Liver (tissue), 9 donors: ENCODE measurements around the gene KNDC1. TPM values are rescaled to one million over a fixed set of nuclear protein-coding genes. Genes with fewer than 3 reads are reported as not detected.

Source experiments
- DNase-seq: peaks from one replicate; pipeline ENCODE4 v3.0.0-alpha.2; 2017; ENCODE audit warnings: low spot score
- H3K27ac ChIP-seq, 2 donors: one replicate each; pipeline ENCODE4 v1.7.0; 2013; ENCODE audit warnings: inconsistent platforms in 2 of 2, low read length in 2 of 2, control low read depth in 1 of 2, low read depth in 1 of 2, mild to moderate bottlenecking in 1 of 2
- H3K27me3 ChIP-seq, 4 donors: one replicate each; pipeline versions ENCODE4 v1.6.1 to v1.7.0; 2013; ENCODE audit warnings: low read length in 3 of 4, inconsistent platforms in 1 of 4, mild to moderate bottlenecking in 1 of 4, moderate library complexity in 1 of 4; ENCODE audit not compliant: control insufficient read depth in 4 of 4, insufficient read depth in 4 of 4
- H3K36me3 ChIP-seq, 4 donors: one replicate each; pipeline versions ENCODE4 v1.6.1 to v1.7.0; 2013; ENCODE audit warnings: low read length in 3 of 4, mild to moderate bottlenecking in 3 of 4, low read depth in 1 of 4, moderate library complexity in 1 of 4; ENCODE audit not compliant: control insufficient read depth in 4 of 4, insufficient read depth in 3 of 4
- H3K4me1 ChIP-seq, 4 donors: one replicate each; pipeline versions ENCODE4 v1.6.1 to v1.7.0; 2013; ENCODE audit warnings: low read length in 3 of 4, mild to moderate bottlenecking in 3 of 4, moderate library complexity in 1 of 4; ENCODE audit not compliant: control insufficient read depth in 4 of 4, insufficient read depth in 4 of 4
- H3K4me3 ChIP-seq, 3 donors: one replicate each; pipeline versions ENCODE4 v1.6.1 to v1.7.0; 2013; ENCODE audit warnings: low read length in 3 of 3, control low read depth in 1 of 3, low read depth in 1 of 3, mild to moderate bottlenecking in 1 of 3
- H3K9ac ChIP-seq, 2 donors: one replicate each; pipeline ENCODE4 v1.7.0; 2013; ENCODE audit warnings: low read length in 2 of 2, mild to moderate bottlenecking in 2 of 2, moderate library complexity in 2 of 2, control low read depth in 1 of 2, low read depth in 1 of 2
- H3K9me3 ChIP-seq, 4 donors: one replicate each; pipeline versions ENCODE4 v1.6.1 to v1.7.0; 2013; ENCODE audit warnings: low read length in 3 of 4; ENCODE audit not compliant: control insufficient read depth in 4 of 4
- CTCF ChIP-seq: fragments of 150-350 bp; IDR thresholded peaks from 2 replicates; pipeline ENCODE4 v1.5.1; 2017; ENCODE audit warnings: improper control_type of control experiment, low read depth, low read length; ENCODE audit not compliant: missing input control
- EGR1 ChIP-seq, 2 donors: IDR thresholded peaks; 2 replicates each; pipeline ENCODE4 v1.6.1; 2016 to 2018; ENCODE audit warnings: antibody characterized with exemption in 2 of 2, low read depth in 2 of 2
- FOXA1 ChIP-seq: IDR thresholded peaks from 2 replicates; pipeline ENCODE4 v1.6.1; 2016; ENCODE audit warnings: antibody characterized with exemption
- FOXA2 ChIP-seq: IDR thresholded peaks from 2 replicates; pipeline ENCODE4 v1.6.1; 2016; ENCODE audit warnings: antibody characterized with exemption
- HNF4A ChIP-seq, 2 donors: conservative IDR thresholded peaks; 2 replicates each; pipeline ENCODE4 v1.6.1; 2016; ENCODE audit warnings: antibody characterized with exemption in 2 of 2, mild to moderate bottlenecking in 2 of 2
- HNF4G ChIP-seq: IDR thresholded peaks from 2 replicates; pipeline ENCODE4 v1.6.1; 2016; ENCODE audit warnings: antibody characterized with exemption
- JUND ChIP-seq, 2 donors: IDR thresholded peaks; 2 replicates each; pipeline ENCODE4 v1.6.1; 2016; ENCODE audit warnings: antibody characterized with exemption in 2 of 2
- MAX ChIP-seq: IDR thresholded peaks from 2 replicates; pipeline ENCODE4 v1.6.1; 2016; ENCODE audit warnings: antibody characterized with exemption
- NR2F2 ChIP-seq: IDR thresholded peaks from 2 replicates; pipeline ENCODE4 v1.6.1; 2016; ENCODE audit warnings: antibody characterized with exemption
- RAD21 ChIP-seq, 2 donors: IDR thresholded peaks; 2 replicates each; pipeline ENCODE4 v1.6.1; 2016; ENCODE audit warnings: antibody characterized with exemption in 2 of 2, mild to moderate bottlenecking in 2 of 2
- RXRA ChIP-seq, 2 donors: IDR thresholded peaks; 2 replicates each; pipeline ENCODE4 v1.6.1; 2017 to 2018; ENCODE audit warnings: antibody characterized with exemption in 2 of 2, mild to moderate bottlenecking in 1 of 2
- SP1 ChIP-seq: IDR thresholded peaks from 2 replicates; pipeline ENCODE4 v1.6.1; 2018; ENCODE audit warnings: antibody characterized with exemption, mild to moderate bottlenecking
- TAF1 ChIP-seq: conservative IDR thresholded peaks from 2 replicates; pipeline ENCODE4 v1.6.1; 2016; ENCODE audit warnings: antibody characterized with exemption, mild to moderate bottlenecking
- YY1 ChIP-seq: IDR thresholded peaks from 2 replicates; pipeline ENCODE4 v1.6.1; 2016; ENCODE audit warnings: antibody characterized with exemption, mild to moderate bottlenecking
- ZBTB33 ChIP-seq: IDR thresholded peaks from 2 replicates; pipeline ENCODE4 v1.6.1; 2016; ENCODE audit warnings: antibody characterized with exemption
- WGBS: extraction: QIAGEN DNeasy Blood & Tissue Kit; methylation state at CpG from one replicate; pipeline ENCODE4 v1.1.7; 2013; 5-methylcytosine and 5-hydroxymethylcytosine counted together
- polyA plus RNA-seq, 2 donors: library from polyadenylated mRNA; stranded (reverse) in 1 of 2; unstranded in 1 of 2; fragments of 200-250 nt in 1 of 2; fragments of >200 nt in 1 of 2; fragmentation: Nextera tagmentation in 1 of 2; extraction: Ambion mirVana in 1 of 2; gene quantifications; one replicate each; pipeline versions ENCODE4 v1.2.1 to v1.2.3, GENCODE V29; 2013 to 2015
- total RNA-seq, 2 donors: library from RNA; depleted of rRNA; stranded (reverse); fragments of >200 nt; gene quantifications; one replicate each; pipeline ENCODE4 v1.2.3, GENCODE V29; 2014
- TF ChIP-seq, protein P1 (sequence below): IDR thresholded peaks from 2 replicates; pipeline ENCODE4 v1.6.1; 2016; ENCODE audit warnings: antibody characterized with exemption
- TF ChIP-seq, protein P2 (sequence below): IDR thresholded peaks from 2 replicates; pipeline ENCODE4 v1.6.1; 2016; ENCODE audit warnings: antibody characterized with exemption, mild to moderate bottlenecking
- donor health status: healthy.
- donor health status: healthy.
- donor health status: healthy.
- donor health status: healthy.
- donor health status: healthy.

Gene KNDC1
- total and polyA plus RNA-seq, 4 donors: 0.53 to 12.9 (median 4.3) TPM

DNA sequence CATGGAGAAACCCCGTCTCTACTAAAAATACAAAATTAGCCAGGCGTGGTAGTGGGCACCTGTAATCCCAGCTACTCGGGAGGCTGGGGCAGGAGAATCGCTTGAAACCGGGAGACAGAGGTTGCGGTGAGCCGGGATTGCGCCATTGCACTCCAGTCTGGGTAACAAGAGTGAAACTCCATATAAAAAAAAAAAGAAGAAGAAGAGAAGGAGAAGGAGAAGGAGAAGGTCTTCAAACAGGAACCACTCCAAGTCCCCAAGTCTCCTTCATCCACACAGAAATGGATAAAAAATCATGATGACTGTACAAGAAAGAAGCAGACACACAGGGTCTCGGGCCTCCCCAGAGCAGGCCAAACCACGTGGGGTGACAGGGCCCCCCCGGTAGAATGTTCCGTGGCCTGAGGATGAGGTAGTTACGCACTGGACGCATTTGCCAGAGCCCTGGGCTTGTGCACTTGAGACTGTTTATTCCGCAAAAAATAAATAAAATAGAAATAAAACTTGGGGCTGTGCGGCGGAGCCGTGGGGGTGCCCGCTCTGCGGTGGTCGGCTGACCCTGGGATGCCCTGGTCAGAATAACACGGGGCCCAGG is 93.4 kb downstream of the KNDC1 start:
- Histone ChIP-seq H3K27ac (no peak overlapping the region), H3K4me1 (peaks cover 0 to 14% (median 7%) of the 10 kb centered on the region in 4 donors), H3K27me3 (peaks cover 0 to 3% (median 0%) of the 10 kb centered on the region in 4 donors), H3K36me3 (no peaks in the 10 kb centered on the region), H3K9ac (no peak overlapping the region), H3K9me3 (no peaks in the 10 kb centered on the region), H3K4me3 (no peak overlapping the region)
- WGBS: 83% methylated on average over 22 of the region's 22 CpGs
- no peak for DNase-seq
- TF ChIP-seq, protein P1, sequence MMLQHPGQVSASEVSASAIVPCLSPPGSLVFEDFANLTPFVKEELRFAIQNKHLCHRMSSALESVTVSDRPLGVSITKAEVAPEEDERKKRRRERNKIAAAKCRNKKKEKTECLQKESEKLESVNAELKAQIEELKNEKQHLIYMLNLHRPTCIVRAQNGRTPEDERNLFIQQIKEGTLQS: no peak
- TF ChIP-seq TAF1 (no peak), MAX (no peak), EGR1 (IDR thresholded peaks at IDR 0.05; ENCODE audit: low read depth in 2 of 2) (no peak), CTCF (no peak), YY1 (no peak), FOXA2 (no peak), SP1 (no peak), RAD21 (IDR thresholded peaks at IDR 0.05) (no peak), HNF4G (no peak), JUND (IDR thresholded peaks at IDR 0.05) (no peak)
- TF ChIP-seq, protein P2, sequence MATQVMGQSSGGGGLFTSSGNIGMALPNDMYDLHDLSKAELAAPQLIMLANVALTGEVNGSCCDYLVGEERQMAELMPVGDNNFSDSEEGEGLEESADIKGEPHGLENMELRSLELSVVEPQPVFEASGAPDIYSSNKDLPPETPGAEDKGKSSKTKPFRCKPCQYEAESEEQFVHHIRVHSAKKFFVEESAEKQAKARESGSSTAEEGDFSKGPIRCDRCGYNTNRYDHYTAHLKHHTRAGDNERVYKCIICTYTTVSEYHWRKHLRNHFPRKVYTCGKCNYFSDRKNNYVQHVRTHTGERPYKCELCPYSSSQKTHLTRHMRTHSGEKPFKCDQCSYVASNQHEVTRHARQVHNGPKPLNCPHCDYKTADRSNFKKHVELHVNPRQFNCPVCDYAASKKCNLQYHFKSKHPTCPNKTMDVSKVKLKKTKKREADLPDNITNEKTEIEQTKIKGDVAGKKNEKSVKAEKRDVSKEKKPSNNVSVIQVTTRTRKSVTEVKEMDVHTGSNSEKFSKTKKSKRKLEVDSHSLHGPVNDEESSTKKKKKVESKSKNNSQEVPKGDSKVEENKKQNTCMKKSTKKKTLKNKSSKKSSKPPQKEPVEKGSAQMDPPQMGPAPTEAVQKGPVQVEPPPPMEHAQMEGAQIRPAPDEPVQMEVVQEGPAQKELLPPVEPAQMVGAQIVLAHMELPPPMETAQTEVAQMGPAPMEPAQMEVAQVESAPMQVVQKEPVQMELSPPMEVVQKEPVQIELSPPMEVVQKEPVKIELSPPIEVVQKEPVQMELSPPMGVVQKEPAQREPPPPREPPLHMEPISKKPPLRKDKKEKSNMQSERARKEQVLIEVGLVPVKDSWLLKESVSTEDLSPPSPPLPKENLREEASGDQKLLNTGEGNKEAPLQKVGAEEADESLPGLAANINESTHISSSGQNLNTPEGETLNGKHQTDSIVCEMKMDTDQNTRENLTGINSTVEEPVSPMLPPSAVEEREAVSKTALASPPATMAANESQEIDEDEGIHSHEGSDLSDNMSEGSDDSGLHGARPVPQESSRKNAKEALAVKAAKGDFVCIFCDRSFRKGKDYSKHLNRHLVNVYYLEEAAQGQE: no peak

- H3K4me1 ChIP-seq: peaks cover 0 to 19% (median 8%) of the 10 kb centered on the region in 4 donors
- no peak for DNase-seq
- peaks cover 0 to 3% (median 0%) of the 10 kb centered on the region in 4 donors for H3K27me3 ChIP-seq
- WGBS: 59% methylated on average over 13 of the region's 13 CpGs
- H3K9me3 ChIP-seq: no peaks in the 10 kb centered on the region
- H3K4me3 ChIP-seq: no peak overlapping the region
- H3K36me3 ChIP-seq: no peaks in the 10 kb centered on the region
- no peak overlapping the region for H3K9ac ChIP-seq
- H3K27ac ChIP-seq: no peak overlapping the region
- TF ChIP-seq RXRA (IDR thresholded peaks at IDR 0.05): no peak
- TF ChIP-seq FOXA2: no peak
- no peak for TF ChIP-seq RAD21 (IDR thresholded peaks at IDR 0.05)
- TF ChIP-seq YY1: no peak
- no peak for TF ChIP-seq ZBTB33
- TF ChIP-seq SP1: no peak
- TF ChIP-seq, protein P2: no peak
- TF ChIP-seq, protein P1: no peak
- TF ChIP-seq FOXA1: no peak
- TF ChIP-seq NR2F2: no peak
- no peak for TF ChIP-seq JUND (IDR thresholded peaks at IDR 0.05)
- TF ChIP-seq HNF4G: no peak
- no peak for TF ChIP-seq MAX
- no peak for TF ChIP-seq HNF4A (conservative IDR thresholded peaks at IDR 0.05)
- TF ChIP-seq EGR1 (IDR thresholded peaks at IDR 0.05; ENCODE audit: low read depth in 2 of 2): no peak
- TF ChIP-seq TAF1: no peak
Observed at GRCh38 chr10:133254421-133255120, 94.6 kb downstream of the KNDC1 start.
